GM19239 (cell line): Measurements from ENCODE around the gene LRMDA.
"Not testable (repeated sequence)": the region's sequence is repeated elsewhere in the genome, so short reads cannot be mapped to it uniquely, and the experiment has no call there.

Experiments
- DNase-seq: peaks from one replicate; pipeline ENCODE4 v3.0.0; 2011; ENCODE audit warnings: low spot score; ENCODE audit not compliant: insufficient read length
- FAIRE-seq: peaks from 2 replicates; lab custom pipeline; 2011; peaks lifted over from hg19 to GRCh38; lab: Jason Lieb, UNC

LRMDA gene

DNA sequence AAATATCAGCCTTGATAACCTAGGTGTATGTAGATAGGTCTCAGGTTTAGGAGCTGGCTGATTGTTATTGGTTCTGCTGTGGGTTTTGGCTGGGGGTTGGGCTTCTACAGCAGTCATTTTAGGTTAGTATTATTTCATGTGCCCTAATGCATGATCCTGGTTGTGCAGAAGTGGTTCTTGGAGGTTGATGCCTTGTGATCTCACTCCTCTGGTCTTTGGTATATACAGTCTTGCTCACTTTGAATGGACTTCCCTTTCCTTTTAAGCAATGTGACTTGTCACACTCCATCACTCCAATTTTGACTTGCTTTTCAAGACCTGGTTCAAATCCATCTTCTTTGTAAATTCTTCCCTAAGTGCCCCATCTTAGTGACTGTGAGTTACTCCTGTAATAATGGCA, 188.9 kb downstream of the LRMDA start:
- DNase-seq (no peak), FAIRE-seq (no peak)

GRCh38 chr10:75621003-75621402, 189.6 kb downstream of the LRMDA start:
- DNase-seq, FAIRE-seq: not testable (repeated sequence)

- FAIRE-seq (no peak), DNase-seq (no peak)
These were observed 191.1 kb downstream of the LRMDA start for GRCh38 chr10:75622503-75622902.

- no peak for DNase-seq
- no peak for FAIRE-seq
These were observed 192.1 kb downstream of the LRMDA start for GRCh38 chr10:75623310-75624093.

DNA sequence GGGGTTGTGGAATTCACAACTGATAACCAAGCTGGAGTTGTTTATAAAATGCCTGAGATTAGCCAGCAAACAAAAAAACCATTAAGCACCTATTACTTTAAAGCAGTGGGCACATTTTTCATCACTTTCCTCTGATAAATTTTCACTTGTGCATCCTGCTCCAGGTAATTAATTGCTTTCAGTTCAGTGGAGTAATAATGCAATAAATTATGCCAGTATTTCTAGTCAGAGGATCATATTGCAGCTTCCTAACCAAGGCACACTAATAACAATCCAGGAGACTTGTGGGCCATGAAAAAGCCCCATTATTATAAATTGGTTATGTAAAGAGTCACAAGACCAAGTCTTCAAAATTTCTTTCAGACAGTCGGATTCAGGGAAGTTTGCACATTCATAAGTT, 193.2 kb downstream of the LRMDA start:
- DNase-seq: no peak
- no peak for FAIRE-seq

GRCh38 chr10:75630746-75631145, 199.3 kb downstream of the LRMDA start:
- DNase-seq (no peak), FAIRE-seq (no peak)

- FAIRE-seq (no peak), DNase-seq (no peak)
These were observed 201.5 kb downstream of the LRMDA start for GRCh38 chr10:75632805-75633462.

GRCh38 chr10:75633568-75633967, 202.1 kb downstream of the LRMDA start:
- FAIRE-seq (no peak), DNase-seq (no peak)

- DNase-seq: no peak
- no peak for FAIRE-seq
These were observed 203.5 kb downstream of the LRMDA start for GRCh38 chr10:75634947-75635346.

DNA sequence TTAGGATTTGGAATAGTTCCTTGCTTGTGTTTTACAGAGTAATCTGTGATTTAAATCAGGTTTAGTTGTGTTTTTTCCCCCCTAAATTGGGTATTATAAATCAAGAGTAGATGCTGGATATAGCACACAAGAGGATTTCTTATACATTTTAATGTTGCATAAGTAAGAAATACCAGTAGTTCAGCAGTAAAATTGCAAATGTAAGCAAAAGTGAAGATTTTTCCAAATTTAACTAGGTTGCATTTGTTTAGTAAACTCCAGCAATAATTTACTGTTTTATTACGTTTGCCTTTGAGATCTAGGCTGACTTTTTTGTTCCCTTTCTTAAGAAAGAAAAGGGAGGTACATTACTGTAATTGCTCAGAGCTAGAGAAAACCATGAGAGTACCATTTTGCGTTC, 207.3 kb downstream of the LRMDA start:
- FAIRE-seq (no peak), DNase-seq (no peak)

GRCh38 chr10:75639736-75640135, 208.3 kb downstream of the LRMDA start:
- DNase-seq: no peak
- FAIRE-seq: no peak

DNA sequence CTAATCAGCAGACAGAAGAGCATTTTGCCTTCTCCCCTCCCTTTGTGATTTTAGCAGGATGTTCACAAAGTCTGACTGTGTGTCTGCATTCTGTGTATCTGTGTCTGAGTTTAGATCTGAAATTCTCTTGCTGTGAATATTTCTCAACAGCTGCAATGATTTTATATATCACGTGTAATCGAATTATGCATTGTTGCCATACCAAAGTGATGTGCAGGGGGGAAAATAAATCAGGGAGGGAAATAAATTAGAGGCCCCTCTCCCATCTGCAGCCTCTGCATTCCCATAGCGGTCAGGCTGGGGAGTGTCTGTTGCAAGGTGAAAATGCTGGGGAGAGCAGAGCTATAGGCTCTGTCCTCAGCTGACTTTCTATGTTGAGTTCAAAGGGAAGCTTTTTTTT, 209.0 kb downstream of the LRMDA start:
- FAIRE-seq (no peak), DNase-seq (no peak)

DNA sequence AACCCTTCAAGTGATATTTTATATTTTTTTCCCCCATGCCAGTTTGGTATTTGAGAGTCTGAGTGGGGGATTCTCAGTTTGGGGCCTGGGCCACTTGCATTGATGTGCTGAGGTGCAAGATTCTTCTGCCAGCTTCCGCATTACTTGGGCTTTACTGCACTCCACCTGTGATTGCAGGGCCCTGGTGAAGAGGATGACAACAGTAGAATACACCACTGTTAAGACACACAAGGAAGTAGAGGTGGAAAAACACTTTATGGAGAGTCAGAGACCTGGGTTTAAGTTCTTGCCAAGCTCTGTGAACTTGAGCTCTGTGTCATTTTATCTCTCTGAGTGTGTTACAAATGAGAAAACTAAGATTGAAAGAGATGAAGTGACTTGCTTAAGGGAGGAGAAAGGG, 209.4 kb downstream of the LRMDA start:
- FAIRE-seq (no peak), DNase-seq (no peak)

DNA sequence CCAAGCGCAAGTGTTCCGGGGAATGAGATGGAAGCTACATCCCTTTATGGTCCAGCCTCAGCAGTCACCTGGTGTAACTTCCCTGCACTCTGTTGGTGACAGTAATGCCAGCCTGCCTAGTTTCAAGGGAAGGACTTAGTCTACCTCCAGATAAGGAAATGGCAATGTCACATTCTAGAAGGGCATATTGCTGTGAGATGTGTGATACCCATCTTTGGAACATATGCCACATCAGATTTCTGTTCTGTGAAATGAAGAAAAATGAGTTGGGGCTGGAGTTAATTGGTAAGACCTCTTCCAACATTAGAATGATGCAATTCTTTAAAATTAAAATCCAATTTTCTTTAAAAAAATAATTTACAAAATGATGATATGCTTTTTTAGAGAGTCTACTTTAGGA, 212.0 kb downstream of the LRMDA start:
- no peak for FAIRE-seq
- DNase-seq: no peak

DNA sequence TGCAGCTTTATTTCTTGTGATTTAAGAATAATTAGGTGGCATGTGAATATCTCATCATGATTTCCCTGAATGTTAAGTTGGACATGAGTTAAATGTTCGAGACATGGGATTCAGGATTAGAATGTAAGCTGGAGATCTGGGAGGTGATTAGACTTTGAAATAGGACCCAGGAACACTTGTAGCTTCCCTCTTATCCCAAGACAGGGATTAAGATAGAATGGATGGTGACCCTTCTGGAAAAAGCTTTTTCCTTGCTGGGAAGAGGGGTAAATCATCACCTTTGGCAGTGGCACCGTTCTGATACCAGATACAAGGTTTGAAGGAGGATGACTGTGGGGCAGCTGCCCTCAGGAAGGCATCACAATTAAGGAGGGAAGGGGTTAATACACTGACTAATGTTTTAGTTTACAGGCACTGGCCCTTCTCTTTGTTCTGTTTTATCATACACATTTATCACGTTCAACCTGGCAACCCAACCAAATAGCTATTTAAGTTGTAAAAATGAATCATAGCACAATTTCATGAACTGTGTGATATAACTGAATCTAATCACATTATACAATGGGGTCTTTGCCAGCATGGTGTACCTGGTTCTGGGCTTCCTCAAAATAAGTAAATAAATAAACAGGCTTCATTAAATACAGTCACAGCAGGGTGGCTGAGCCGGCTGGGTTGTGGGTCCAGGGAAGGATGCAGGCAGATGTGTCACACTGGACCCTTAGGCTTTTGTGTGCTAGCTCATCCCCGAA, 212.7 kb downstream of the LRMDA start:
- no peak for FAIRE-seq
- no peak for DNase-seq

GRCh38 chr10:75645704-75646103, 214.3 kb downstream of the LRMDA start:
- FAIRE-seq (no peak), DNase-seq (no peak)

GRCh38 chr10:75646218-75646915, 214.9 kb downstream of the LRMDA start:
- FAIRE-seq (no peak), DNase-seq (no peak)

- DNase-seq (no peak), FAIRE-seq (no peak)
These were observed 215.5 kb downstream of the LRMDA start for GRCh38 chr10:75646916-75647315.

- FAIRE-seq (no peak), DNase-seq (no peak)
These were observed 216.3 kb downstream of the LRMDA start for GRCh38 chr10:75647675-75648074.

- DNase-seq (no peak), FAIRE-seq (no peak)
These were observed 216.9 kb downstream of the LRMDA start for GRCh38 chr10:75648351-75648750.

DNA sequence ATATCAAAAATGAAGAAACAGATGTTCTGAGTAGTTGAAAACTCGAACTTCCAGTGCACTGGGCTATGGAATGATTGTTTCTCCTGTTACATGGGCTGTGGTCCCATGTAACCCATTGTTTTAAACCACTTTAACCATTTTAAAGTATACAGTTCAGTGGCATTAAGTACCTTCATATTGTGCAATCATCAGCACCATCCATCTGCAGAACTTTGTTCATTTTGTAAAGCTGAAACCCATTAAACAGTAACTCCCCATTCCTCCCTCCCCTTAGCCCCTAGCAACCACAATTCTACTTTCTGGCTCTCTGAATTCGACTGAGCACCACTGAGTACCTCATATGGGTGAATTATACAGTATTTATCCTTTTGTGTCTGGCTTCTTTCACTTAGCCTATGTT, 217.4 kb downstream of the LRMDA start:
- FAIRE-seq (peak; percentile 4), DNase-seq (no peak)
